Measurements from ENCODE around the gene ST8SIA5. TPM values are rescaled to one million over a fixed set of nuclear protein-coding genes. Genes with fewer than 3 reads are reported as not detected.

ST8SIA5 gene
- total RNA-seq, 1 experiment from 2014 or later: 5.4 TPM

DNA sequence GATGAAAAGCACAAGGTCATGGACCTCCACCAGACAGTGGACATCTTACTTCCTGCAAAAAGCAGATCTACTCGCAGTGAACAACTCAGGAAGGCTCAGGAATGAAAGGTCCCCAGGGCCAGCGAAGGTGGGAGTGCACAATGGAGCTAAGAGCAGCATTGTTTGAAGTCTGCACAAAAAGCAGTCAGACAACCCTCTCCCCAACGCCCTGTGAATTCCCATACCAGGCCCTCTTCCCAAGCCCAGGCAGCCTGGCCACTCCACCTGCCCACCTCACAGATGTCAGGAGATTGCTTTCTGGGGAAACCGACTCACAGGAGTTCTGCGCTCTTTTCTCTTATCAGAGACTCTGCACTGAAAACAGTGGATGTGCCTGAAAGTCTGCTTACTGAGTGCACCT is 34.8 kb downstream of the ST8SIA5 start (continued):
- no peak for TF ChIP-seq NR1H2 (CRISPR knock-in tag; IDR thresholded peaks at IDR 0.05)
- TF ChIP-seq, protein P1, sequence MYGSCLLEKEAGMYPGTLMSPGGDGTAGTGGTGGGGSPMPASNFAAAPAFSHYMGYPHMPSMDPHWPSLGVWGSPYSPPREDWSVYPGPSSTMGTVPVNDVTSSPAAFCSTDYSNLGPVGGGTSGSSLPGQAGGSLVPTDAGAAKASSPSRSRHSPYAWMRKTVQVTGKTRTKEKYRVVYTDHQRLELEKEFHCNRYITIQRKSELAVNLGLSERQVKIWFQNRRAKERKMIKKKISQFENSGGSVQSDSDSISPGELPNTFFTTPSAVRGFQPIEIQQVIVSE (CRISPR knock-in tag; IDR thresholded peaks at IDR 0.05; ENCODE audit: borderline replicate concordance): no peak
- TF ChIP-seq CREB1 (CRISPR knock-in tag; IDR thresholded peaks at IDR 0.05): no peak
- no peak for TF ChIP-seq JUN (CRISPR knock-in tag; IDR thresholded peaks at IDR 0.05)
- TF ChIP-seq, protein P2, sequence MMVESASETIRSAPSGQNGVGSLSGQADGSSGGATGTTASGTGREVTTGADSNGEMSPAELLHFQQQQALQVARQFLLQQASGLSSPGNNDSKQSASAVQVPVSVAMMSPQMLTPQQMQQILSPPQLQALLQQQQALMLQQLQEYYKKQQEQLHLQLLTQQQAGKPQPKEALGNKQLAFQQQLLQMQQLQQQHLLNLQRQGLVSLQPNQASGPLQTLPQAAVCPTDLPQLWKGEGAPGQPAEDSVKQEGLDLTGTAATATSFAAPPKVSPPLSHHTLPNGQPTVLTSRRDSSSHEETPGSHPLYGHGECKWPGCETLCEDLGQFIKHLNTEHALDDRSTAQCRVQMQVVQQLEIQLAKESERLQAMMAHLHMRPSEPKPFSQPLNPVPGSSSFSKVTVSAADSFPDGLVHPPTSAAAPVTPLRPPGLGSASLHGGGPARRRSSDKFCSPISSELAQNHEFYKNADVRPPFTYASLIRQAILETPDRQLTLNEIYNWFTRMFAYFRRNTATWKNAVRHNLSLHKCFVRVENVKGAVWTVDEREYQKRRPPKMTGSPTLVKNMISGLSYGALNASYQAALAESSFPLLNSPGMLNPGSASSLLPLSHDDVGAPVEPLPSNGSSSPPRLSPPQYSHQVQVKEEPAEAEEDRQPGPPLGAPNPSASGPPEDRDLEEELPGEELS (CRISPR knock-in tag; IDR thresholded peaks at IDR 0.05): no peak
- TF ChIP-seq, protein P3, sequence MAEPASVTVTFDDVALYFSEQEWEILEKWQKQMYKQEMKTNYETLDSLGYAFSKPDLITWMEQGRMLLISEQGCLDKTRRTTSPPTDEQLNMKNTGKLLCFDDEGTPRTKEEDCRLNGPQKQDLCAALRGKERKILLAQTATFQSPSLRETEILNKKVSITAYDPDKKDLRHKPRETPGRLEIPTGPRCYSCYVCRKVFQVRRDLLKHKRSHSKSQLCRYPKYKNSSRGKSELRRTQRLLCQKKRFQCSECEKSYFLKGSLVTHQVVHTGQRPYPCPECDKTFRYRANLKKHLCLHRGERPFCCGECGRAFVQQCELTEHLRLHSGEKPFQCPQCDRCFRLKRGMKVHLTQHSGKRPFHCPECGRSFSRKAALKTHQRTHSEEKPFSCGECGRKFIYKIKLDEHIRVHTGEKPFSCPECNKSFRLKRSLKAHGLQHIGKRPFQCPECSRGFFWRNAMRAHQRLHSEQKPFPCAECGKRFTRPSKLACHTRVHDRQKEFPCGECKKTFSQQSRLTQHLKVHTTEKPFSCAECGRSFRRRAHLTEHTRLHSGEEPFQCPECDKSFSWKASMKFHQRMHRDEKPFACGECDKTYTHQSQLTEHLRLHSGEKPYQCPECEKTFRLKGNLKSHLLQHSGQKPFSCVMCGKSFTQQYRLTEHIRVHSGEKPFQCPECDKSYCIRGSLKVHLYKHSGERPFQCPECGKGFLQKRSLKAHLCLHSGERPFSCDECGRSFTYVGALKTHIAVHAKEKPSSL (CRISPR knock-in tag; conservative IDR thresholded peaks at IDR 0.05): no peak

DNA sequence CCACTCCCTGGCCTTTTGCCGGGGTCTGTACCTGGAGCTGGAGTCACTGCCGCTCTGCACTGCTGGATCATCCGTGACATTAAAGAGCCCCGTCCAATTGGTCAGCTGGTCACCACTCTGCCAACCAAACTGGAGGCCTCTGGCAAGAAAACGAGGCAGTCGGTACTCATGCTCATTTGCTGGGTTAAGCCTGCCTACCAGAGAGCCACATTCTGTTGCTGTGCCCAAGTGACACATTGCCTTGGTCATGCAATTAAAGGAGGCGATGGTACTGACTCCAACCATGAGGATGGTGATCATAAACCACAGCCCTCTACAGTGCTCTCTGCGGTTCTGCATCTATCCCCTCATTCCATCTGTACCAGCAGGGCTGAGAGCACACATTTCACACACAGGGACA is 35.5 kb downstream of the ST8SIA5 start:
- CTCF ChIA-PET: interaction anchor here (0.8 kb wide), 1 partner anchor 63 kb away, joined by 3 read pairs; no protein-coding TSS in a partner anchor
- H3K36me3 Mint-ChIP-seq: no peaks in the 10 kb centered on the region
- no peak overlapping the region for H3K4me3 Mint-ChIP-seq
- no peaks in the 10 kb centered on the region; the same call in 1 of the 2 replicates for H3K27me3 Mint-ChIP-seq (ENCODE audit: low read depth)
- ATAC-seq (no peak), DNase-seq (ENCODE audit: low spot score) (no peak)
- TF ChIP-seq, protein P4, sequence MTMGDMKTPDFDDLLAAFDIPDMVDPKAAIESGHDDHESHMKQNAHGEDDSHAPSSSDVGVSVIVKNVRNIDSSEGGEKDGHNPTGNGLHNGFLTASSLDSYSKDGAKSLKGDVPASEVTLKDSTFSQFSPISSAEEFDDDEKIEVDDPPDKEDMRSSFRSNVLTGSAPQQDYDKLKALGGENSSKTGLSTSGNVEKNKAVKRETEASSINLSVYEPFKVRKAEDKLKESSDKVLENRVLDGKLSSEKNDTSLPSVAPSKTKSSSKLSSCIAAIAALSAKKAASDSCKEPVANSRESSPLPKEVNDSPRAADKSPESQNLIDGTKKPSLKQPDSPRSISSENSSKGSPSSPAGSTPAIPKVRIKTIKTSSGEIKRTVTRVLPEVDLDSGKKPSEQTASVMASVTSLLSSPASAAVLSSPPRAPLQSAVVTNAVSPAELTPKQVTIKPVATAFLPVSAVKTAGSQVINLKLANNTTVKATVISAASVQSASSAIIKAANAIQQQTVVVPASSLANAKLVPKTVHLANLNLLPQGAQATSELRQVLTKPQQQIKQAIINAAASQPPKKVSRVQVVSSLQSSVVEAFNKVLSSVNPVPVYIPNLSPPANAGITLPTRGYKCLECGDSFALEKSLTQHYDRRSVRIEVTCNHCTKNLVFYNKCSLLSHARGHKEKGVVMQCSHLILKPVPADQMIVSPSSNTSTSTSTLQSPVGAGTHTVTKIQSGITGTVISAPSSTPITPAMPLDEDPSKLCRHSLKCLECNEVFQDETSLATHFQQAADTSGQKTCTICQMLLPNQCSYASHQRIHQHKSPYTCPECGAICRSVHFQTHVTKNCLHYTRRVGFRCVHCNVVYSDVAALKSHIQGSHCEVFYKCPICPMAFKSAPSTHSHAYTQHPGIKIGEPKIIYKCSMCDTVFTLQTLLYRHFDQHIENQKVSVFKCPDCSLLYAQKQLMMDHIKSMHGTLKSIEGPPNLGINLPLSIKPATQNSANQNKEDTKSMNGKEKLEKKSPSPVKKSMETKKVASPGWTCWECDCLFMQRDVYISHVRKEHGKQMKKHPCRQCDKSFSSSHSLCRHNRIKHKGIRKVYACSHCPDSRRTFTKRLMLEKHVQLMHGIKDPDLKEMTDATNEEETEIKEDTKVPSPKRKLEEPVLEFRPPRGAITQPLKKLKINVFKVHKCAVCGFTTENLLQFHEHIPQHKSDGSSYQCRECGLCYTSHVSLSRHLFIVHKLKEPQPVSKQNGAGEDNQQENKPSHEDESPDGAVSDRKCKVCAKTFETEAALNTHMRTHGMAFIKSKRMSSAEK (CRISPR knock-in tag; IDR thresholded peaks at IDR 0.05; ENCODE audit: borderline replicate concordance): no peak
- H3K27ac Mint-ChIP-seq: no peak overlapping the region
- POLR2A ChIA-PET: no interaction called here
- H3K9me3 Mint-ChIP-seq: no peaks in the 10 kb centered on the region
- H3K4me1 Mint-ChIP-seq: peaks cover 8% of the 10 kb centered on the region

DNA sequence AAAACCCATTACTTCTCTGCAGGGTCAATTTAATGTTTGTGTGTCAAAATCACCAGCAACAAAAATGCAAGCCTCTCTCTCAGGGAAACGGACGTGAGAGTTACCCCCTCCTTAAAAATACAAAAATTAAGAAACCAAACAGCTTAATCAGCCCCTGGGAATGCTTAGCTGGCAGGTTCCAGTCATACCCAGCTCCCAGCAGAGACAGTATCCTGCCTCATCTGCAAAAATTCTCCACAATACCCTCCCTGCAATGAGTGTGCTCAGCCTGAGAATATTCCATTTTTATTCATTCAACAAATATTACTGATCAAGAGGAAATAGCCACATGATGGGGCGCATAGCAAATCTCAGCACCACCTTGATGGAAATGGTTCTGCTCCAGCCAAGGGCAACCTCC is 36.3 kb downstream of the ST8SIA5 start:
- Mint-ChIP-seq H3K4me3 (no peak overlapping the region), H3K4me1 (peaks cover 10% of the 10 kb centered on the region), H3K9me3 (no peaks in the 10 kb centered on the region), H3K27me3 (ENCODE audit: low read depth) (no peaks in the 10 kb centered on the region; the same call in 1 of the 2 replicates), H3K27ac (no peak overlapping the region), H3K36me3 (no peaks in the 10 kb centered on the region)
- ChIA-PET POLR2A (interaction anchor here (0.5 kb wide), 1 partner anchor 617 kb away, joined by 5 read pairs; no protein-coding TSS in a partner anchor), CTCF (no interaction called here)
- no peak for DNase-seq (ENCODE audit: low spot score)
- ATAC-seq: no peak
- TF ChIP-seq JAZF1 (CRISPR knock-in tag; IDR thresholded peaks at IDR 0.05) (no peak), SMAD3 (CRISPR knock-in tag; IDR thresholded peaks at IDR 0.05; ENCODE audit: borderline replicate concordance) (no peak), NFYB (CRISPR knock-in tag; conservative IDR thresholded peaks at IDR 0.05; ENCODE audit: low read depth) (no peak), NR2C2 (CRISPR knock-in tag; IDR thresholded peaks at IDR 0.05) (no peak), TEAD1 (CRISPR knock-in tag; IDR thresholded peaks at IDR 0.05) (no peak), NFE2L1 (CRISPR knock-in tag; IDR thresholded peaks at IDR 0.05) (no peak)
- TF ChIP-seq, protein P5, sequence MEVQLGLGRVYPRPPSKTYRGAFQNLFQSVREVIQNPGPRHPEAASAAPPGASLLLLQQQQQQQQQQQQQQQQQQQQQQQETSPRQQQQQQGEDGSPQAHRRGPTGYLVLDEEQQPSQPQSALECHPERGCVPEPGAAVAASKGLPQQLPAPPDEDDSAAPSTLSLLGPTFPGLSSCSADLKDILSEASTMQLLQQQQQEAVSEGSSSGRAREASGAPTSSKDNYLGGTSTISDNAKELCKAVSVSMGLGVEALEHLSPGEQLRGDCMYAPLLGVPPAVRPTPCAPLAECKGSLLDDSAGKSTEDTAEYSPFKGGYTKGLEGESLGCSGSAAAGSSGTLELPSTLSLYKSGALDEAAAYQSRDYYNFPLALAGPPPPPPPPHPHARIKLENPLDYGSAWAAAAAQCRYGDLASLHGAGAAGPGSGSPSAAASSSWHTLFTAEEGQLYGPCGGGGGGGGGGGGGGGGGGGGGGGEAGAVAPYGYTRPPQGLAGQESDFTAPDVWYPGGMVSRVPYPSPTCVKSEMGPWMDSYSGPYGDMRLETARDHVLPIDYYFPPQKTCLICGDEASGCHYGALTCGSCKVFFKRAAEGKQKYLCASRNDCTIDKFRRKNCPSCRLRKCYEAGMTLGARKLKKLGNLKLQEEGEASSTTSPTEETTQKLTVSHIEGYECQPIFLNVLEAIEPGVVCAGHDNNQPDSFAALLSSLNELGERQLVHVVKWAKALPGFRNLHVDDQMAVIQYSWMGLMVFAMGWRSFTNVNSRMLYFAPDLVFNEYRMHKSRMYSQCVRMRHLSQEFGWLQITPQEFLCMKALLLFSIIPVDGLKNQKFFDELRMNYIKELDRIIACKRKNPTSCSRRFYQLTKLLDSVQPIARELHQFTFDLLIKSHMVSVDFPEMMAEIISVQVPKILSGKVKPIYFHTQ (CRISPR knock-in tag; IDR thresholded peaks at IDR 0.05): no peak
- TF ChIP-seq, protein P6, sequence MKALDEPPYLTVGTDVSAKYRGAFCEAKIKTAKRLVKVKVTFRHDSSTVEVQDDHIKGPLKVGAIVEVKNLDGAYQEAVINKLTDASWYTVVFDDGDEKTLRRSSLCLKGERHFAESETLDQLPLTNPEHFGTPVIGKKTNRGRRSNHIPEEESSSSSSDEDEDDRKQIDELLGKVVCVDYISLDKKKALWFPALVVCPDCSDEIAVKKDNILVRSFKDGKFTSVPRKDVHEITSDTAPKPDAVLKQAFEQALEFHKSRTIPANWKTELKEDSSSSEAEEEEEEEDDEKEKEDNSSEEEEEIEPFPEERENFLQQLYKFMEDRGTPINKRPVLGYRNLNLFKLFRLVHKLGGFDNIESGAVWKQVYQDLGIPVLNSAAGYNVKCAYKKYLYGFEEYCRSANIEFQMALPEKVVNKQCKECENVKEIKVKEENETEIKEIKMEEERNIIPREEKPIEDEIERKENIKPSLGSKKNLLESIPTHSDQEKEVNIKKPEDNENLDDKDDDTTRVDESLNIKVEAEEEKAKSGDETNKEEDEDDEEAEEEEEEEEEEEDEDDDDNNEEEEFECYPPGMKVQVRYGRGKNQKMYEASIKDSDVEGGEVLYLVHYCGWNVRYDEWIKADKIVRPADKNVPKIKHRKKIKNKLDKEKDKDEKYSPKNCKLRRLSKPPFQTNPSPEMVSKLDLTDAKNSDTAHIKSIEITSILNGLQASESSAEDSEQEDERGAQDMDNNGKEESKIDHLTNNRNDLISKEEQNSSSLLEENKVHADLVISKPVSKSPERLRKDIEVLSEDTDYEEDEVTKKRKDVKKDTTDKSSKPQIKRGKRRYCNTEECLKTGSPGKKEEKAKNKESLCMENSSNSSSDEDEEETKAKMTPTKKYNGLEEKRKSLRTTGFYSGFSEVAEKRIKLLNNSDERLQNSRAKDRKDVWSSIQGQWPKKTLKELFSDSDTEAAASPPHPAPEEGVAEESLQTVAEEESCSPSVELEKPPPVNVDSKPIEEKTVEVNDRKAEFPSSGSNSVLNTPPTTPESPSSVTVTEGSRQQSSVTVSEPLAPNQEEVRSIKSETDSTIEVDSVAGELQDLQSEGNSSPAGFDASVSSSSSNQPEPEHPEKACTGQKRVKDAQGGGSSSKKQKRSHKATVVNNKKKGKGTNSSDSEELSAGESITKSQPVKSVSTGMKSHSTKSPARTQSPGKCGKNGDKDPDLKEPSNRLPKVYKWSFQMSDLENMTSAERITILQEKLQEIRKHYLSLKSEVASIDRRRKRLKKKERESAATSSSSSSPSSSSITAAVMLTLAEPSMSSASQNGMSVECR (CRISPR knock-in tag; IDR thresholded peaks at IDR 0.05; ENCODE audit: borderline replicate concordance): no peak
- TF ChIP-seq, protein P7, sequence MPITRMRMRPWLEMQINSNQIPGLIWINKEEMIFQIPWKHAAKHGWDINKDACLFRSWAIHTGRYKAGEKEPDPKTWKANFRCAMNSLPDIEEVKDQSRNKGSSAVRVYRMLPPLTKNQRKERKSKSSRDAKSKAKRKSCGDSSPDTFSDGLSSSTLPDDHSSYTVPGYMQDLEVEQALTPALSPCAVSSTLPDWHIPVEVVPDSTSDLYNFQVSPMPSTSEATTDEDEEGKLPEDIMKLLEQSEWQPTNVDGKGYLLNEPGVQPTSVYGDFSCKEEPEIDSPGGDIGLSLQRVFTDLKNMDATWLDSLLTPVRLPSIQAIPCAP (CRISPR knock-in tag; IDR thresholded peaks at IDR 0.05): no peak
